Vagina (tissue), 2 donors: ENCODE results near the gene RBP7. TPM values are rescaled to one million over a fixed set of nuclear protein-coding genes. Genes with fewer than 3 reads are reported as not detected.

Source experiments
- DNase-seq, 2 donors: peaks; one replicate each; pipeline ENCODE4 v3.0.0-alpha.2; 2017; ENCODE audit errors: extremely low spot score in 2 of 2
- H3K27ac ChIP-seq: fragments of 200-600 bp; sonication (generic); one replicate; pipeline ENCODE4 v1.5.1; 2019
- H3K27me3 ChIP-seq: fragments of 200-600 bp; sonication (generic); one replicate; pipeline ENCODE4 v1.5.1; 2019
- H3K36me3 ChIP-seq, 2 donors: fragments of 200-600 bp; sonication (generic); one replicate each; pipeline ENCODE4 v1.5.1; 2017 to 2019
- H3K4me1 ChIP-seq: fragments of 200-600 bp; sonication (generic); one replicate; pipeline ENCODE4 v1.5.1; 2019
- H3K4me3 ChIP-seq, 2 donors: fragments of 200-600 bp; sonication (generic); 1 replicate in 1 of 2; 2 replicates in 1 of 2; pipeline ENCODE4 v1.5.1; 2016 to 2019
- H3K9me3 ChIP-seq: fragments of 200-600 bp; sonication (generic); one replicate; pipeline ENCODE4 v1.5.1; 2019
- POLR2A ChIP-seq, 2 donors: fragments of 450-650 bp; IDR thresholded peaks; one replicate each; pipeline ENCODE4 v1.6.1; 2017; ENCODE audit warnings: antibody characterized with exemption in 2 of 2, mild to moderate bottlenecking in 2 of 2, moderate library complexity in 2 of 2
- POLR2AphosphoS5 ChIP-seq, 2 donors: sonication (generic); formaldehyde crosslinking; IDR thresholded peaks; one replicate each; pipeline ENCODE4 v1.9.0; 2017; ENCODE audit warnings: antibody characterized with exemption in 2 of 2, mild to moderate bottlenecking in 2 of 2, low read depth in 1 of 2; ENCODE audit not compliant: insufficient read depth in 1 of 2
- intact Hi-C: fragments of 100-400 bp; cut with DNase I; formaldehyde crosslinking; loops from one replicate; pipeline ENCODE4 v1.15.1; 2023
- microRNA-seq: library from miRNA; unstranded; fragments of <30 nt; microRNA quantifications from one replicate; pipeline ENCODE4, GENCODE V29; 2017; ENCODE audit warnings: borderline number of aligned reads, borderline replicate concordance
- small RNA-seq: library from RNA; depleted of rRNA; stranded (forward); fragments of <200 nt; gene quantifications from one replicate; pipeline ENCODE3, GENCODE V24; 2016
- total RNA-seq: library from RNA; depleted of rRNA; stranded (reverse); fragments of >200 nt; gene quantifications from one replicate; pipeline ENCODE4 v1.2.3, GENCODE V29; 2016
- TF ChIP-seq, protein P1 (sequence below), 3 experiments: fragments of 450-650 bp in 2 of 3; fragments of 200-600 bp in 1 of 3; sonication (generic) in 1 of 3; IDR thresholded peaks; one replicate each; pipeline ENCODE4 v1.5.1; 2017 to 2019; ENCODE audit warnings: antibody characterized with exemption in 3 of 3, mild to moderate bottlenecking in 2 of 3, moderate library complexity in 2 of 3

RBP7 gene
- total RNA-seq, 1 donor from 2014 or later, result 36.3 TPM

DNA sequence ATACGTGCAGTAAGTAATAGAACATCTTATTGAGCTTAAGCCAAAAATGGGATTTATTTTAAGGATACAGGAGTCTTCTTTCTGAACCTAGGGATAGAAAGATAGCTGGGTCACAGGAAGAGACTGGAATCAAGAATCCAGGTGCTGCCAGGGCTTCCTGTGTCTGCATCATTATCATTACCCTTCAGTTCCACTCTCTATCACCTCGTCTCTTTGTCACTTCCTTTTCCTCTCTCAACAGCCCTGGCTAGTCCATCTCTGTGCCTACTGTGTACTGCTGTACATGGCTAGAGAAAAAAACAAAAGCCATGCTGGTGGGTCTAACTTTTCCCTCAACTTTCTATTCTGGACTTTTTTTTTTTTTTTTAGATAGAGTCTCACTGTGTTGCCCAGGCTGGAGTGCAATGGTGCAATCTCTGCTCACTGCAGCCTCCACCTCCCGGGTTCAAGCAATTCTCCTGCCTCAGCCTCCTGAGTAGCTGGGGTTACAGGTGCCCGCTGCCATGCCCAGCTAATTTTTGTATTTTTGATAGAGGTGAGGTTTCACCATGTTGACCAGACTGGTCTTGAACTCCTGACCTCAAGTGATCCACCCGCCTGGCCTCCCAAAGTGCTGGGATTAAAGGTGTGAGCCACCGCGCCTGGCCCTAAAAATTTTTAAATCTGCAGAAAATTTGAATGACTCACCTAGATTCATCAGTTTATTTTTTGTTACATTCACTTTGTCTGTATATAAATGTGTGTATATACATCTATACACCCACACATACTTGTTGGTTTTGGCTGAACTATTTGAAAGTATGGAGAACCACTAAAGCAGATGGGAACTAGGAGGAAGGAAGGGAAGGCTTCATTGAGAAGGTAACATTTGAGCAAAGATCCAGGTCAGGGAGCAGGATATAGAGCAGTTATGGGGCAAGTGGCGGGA is 67.7 kb downstream of the RBP7 start:
- peaks cover 0 to 3% of the 10 kb centered on the region in 2 donors for H3K36me3 ChIP-seq
- TF ChIP-seq, protein P1, sequence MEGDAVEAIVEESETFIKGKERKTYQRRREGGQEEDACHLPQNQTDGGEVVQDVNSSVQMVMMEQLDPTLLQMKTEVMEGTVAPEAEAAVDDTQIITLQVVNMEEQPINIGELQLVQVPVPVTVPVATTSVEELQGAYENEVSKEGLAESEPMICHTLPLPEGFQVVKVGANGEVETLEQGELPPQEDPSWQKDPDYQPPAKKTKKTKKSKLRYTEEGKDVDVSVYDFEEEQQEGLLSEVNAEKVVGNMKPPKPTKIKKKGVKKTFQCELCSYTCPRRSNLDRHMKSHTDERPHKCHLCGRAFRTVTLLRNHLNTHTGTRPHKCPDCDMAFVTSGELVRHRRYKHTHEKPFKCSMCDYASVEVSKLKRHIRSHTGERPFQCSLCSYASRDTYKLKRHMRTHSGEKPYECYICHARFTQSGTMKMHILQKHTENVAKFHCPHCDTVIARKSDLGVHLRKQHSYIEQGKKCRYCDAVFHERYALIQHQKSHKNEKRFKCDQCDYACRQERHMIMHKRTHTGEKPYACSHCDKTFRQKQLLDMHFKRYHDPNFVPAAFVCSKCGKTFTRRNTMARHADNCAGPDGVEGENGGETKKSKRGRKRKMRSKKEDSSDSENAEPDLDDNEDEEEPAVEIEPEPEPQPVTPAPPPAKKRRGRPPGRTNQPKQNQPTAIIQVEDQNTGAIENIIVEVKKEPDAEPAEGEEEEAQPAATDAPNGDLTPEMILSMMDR (IDR thresholded peaks at IDR 0.05), result no peak
- TF ChIP-seq POLR2AphosphoS5 (IDR thresholded peaks at IDR 0.05; ENCODE audit: insufficient read depth in 1 of 2, low read depth in 1 of 2) (no peak), POLR2A (IDR thresholded peaks at IDR 0.05) (no peak)
- DNase-seq, result no peak
- intact Hi-C loops, result no loop called here
- H3K4me3 ChIP-seq, result no peak overlapping the region
- H3K9me3 ChIP-seq, result no peaks in the 10 kb centered on the region
- no peaks in the 10 kb centered on the region for H3K27me3 ChIP-seq
- H3K4me1 ChIP-seq, result peaks cover 82% of the 10 kb centered on the region
- H3K27ac ChIP-seq, result peak overlapping the region; percentile 87

DNA sequence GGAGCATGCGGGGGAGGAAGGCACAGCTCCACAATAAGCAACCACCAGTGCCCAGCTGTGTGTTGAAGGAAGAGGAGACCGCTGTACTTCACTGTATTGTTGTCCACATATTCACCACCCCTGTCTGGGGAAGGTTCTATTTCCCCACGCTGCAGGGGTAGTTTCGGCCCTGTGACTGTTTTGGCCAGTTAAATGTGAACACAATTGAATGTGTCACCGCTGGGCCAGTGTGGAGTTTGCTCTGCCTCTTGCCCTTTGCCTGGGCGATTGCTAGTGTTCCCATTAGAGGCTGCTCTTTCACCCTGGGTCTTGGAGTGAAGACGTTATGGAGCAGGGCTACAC is 68.3 kb downstream of the RBP7 start:
- Histone ChIP-seq H3K27ac (peak overlapping the region; percentile 87), H3K36me3 (no peaks in the 10 kb centered on the region), H3K4me1 (peaks cover 79% of the 10 kb centered on the region), H3K27me3 (no peaks in the 10 kb centered on the region), H3K9me3 (no peaks in the 10 kb centered on the region), H3K4me3 (no peak overlapping the region)
- no peak for DNase-seq
- intact Hi-C loops, result no loop called here
- TF ChIP-seq, protein P1 (IDR thresholded peaks at IDR 0.05), result no peak
- TF ChIP-seq POLR2A (IDR thresholded peaks at IDR 0.05) (no peak), POLR2AphosphoS5 (IDR thresholded peaks at IDR 0.05; ENCODE audit: insufficient read depth in 1 of 2, low read depth in 1 of 2) (no peak)

Small RNA genes within 50 kb of the gene (microRNA-seq; reads per million reads assigned to microRNA genes)
- gene MIR5697, result not detected

Small RNA genes within 50 kb of the gene (small RNA-seq; reads per million reads assigned to genes)
- not detected for gene MIR5697

Other genes starting within 250 kb of the RBP7 start
- gene CLSTN1, start 173.3 kb upstream of the RBP7 start, total RNA-seq, result 96.5 TPM
- 44.7 TPM for gene CTNNBIP1, start 87.0 kb upstream of the RBP7 start, total RNA-seq
- gene LZIC, start 53.8 kb upstream of the RBP7 start, total RNA-seq, result 16.5 TPM
- 7.6 TPM for gene NMNAT1, start 53.8 kb upstream of the RBP7 start, total RNA-seq
- gene UBE4B, start 35.7 kb downstream of the RBP7 start, total RNA-seq, result 51.1 TPM
- 45.4 TPM for gene KIF1B, start 213.3 kb downstream of the RBP7 start, total RNA-seq